Chondrocyte (in vitro differentiated cells): ENCODE results near the gene PGM2. TPM values are rescaled to one million over a fixed set of nuclear protein-coding genes. Genes with fewer than 3 reads are reported as not detected.

Experiments
- DNase-seq: peaks from one replicate; pipeline ENCODE4 v3.0.0; 2021; ENCODE audit warnings: mixed read lengths, low spot score
- H3K27ac Mint-ChIP-seq: one replicate; pipeline ENCODE4 v1.8.0; 2021; ENCODE audit warnings: mild to moderate bottlenecking, moderate library complexity, mixed read lengths; ENCODE audit not compliant: unreplicated experiment
- H3K27me3 Mint-ChIP-seq: 2 replicates; pipeline ENCODE4 v1.8.0; 2021; ENCODE audit warnings: low read depth, mixed read lengths
- H3K36me3 Mint-ChIP-seq: 2 replicates; pipeline ENCODE4 v1.8.0; 2021; ENCODE audit warnings: low read depth, mixed read lengths
- H3K4me1 Mint-ChIP-seq: 2 replicates; pipeline ENCODE4 v1.8.0; 2021; ENCODE audit warnings: low read depth, mild to moderate bottlenecking, mixed read lengths
- H3K4me3 Mint-ChIP-seq: one replicate; pipeline ENCODE4 v1.8.0; 2021; ENCODE audit warnings: mild to moderate bottlenecking, moderate library complexity, mixed read lengths; ENCODE audit not compliant: unreplicated experiment
- H3K9me3 Mint-ChIP-seq: 2 replicates; pipeline ENCODE4 v1.8.0; 2021; ENCODE audit warnings: low read depth, mixed read lengths
- total RNA-seq: library from RNA; stranded (reverse); gene quantifications from 3 replicates; pipeline ENCODE4 v1.2.1, GENCODE V29; 2021
- TF ChIP-seq, protein P1 (sequence below): fragments of 200-600 bp; sonication (generic); IDR thresholded peaks from 2 replicates; pipeline ENCODE4 v1.5.0; 2021; ENCODE audit warnings: antibody characterized with exemption, mild to moderate bottlenecking, moderate library complexity

PGM2 gene
- total RNA-seq, 1 donor from 2014 or later = 26.4 TPM

DNA sequence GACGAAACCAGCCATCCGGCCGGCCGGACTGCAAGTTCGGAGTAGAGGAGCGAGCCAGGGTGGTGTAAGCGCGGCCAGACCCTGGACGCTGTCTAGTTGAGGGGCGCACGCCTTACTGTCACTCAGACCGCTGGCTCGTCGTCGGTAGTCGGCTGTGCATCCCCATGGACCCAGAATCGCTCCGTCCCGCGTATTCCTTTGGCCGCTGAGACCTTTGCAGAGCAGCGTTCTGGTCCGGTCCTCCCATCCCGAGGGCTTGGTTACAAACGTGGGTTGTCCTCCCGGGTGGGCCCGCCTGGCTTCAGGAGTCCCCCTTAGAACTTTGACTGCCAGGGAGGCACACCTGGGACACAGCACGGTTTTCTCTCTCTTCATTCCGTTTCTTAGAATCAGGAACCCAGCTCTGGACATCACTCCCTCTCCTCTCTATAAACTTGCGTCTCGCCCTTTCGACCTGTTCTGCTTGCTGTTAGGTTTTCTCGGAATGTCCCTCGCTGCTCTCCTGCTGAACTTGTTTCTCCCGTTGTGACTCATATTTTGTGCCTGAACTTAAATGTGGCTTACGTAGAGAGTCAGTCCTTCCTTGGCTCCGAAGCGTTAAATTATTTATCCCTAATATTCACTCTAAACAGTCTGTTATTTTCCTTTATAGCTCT, 672 bp downstream of the PGM2 start:
- H3K4me1 Mint-ChIP-seq = peaks cover 29% of the 10 kb centered on the region
- TF ChIP-seq, protein P1, sequence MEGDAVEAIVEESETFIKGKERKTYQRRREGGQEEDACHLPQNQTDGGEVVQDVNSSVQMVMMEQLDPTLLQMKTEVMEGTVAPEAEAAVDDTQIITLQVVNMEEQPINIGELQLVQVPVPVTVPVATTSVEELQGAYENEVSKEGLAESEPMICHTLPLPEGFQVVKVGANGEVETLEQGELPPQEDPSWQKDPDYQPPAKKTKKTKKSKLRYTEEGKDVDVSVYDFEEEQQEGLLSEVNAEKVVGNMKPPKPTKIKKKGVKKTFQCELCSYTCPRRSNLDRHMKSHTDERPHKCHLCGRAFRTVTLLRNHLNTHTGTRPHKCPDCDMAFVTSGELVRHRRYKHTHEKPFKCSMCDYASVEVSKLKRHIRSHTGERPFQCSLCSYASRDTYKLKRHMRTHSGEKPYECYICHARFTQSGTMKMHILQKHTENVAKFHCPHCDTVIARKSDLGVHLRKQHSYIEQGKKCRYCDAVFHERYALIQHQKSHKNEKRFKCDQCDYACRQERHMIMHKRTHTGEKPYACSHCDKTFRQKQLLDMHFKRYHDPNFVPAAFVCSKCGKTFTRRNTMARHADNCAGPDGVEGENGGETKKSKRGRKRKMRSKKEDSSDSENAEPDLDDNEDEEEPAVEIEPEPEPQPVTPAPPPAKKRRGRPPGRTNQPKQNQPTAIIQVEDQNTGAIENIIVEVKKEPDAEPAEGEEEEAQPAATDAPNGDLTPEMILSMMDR = no peak
- no peaks in the 10 kb centered on the region for H3K27me3 Mint-ChIP-seq
- peak; percentile 90 for DNase-seq
- H3K9me3 Mint-ChIP-seq = no peaks in the 10 kb centered on the region
- peak overlapping the region; percentile 87 for H3K4me3 Mint-ChIP-seq
- H3K36me3 Mint-ChIP-seq = peaks cover 9% of the 10 kb centered on the region
- peak overlapping the region; percentile 90 for H3K27ac Mint-ChIP-seq

DNA sequence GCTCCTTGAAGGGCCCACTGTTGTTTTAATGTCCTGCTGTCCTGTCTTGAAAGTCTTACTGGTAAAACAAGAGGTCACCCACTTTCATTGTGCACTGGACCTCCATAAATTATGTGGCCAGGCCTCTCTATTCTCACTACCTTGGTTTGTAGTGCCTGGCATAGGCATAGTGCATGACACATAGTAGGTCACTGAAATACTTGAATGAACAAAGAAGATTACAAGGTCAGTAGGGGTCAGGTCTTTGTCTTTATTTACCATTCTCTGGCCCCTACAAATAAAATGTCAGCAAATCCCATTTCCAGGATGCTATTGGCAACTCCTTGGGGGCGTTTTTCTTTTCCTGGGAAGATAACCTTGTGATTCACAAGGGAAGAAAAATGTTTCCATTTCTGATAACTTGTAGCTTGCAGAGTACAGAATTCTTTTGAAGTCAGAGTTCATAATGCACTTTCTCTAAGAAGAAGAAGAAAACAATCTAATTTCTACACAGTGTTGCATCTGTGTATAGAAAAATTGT, 1.4 kb downstream of the PGM2 start:
- Mint-ChIP-seq H3K27me3 (no peaks in the 10 kb centered on the region), H3K36me3 (peaks cover 9% of the 10 kb centered on the region), H3K27ac (peak overlapping the region; percentile 23), H3K4me1 (peaks cover 29% of the 10 kb centered on the region), H3K9me3 (no peaks in the 10 kb centered on the region), H3K4me3 (peak overlapping the region; percentile 87)
- DNase-seq = no peak
- TF ChIP-seq, protein P1 = no peak

DNA sequence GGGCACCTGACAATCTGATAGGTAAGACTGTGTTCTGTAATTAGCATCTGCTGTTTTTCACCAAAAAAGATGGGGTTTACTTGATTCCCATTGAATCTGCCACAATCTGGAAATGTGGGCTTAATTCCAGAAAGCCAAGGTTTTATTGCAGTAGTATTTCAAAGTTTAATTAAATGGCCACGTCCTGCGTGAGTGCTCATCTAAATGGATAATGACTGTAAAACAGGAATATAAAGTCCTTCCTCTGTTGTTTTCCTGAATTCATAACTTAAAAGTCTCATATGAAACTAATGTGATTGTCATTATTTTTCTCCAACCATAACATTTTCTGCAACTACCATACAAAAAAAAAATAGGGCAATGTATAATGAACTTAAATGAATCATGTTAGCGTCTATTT, 2.4 kb downstream of the PGM2 start:
- H3K36me3 Mint-ChIP-seq = peaks cover 9% of the 10 kb centered on the region
- no peaks in the 10 kb centered on the region for H3K9me3 Mint-ChIP-seq
- no peak overlapping the region for H3K4me3 Mint-ChIP-seq
- no peak for DNase-seq
- no peaks in the 10 kb centered on the region for H3K27me3 Mint-ChIP-seq
- TF ChIP-seq, protein P1 = no peak
- no peak overlapping the region for H3K27ac Mint-ChIP-seq
- H3K4me1 Mint-ChIP-seq = peaks cover 29% of the 10 kb centered on the region

DNA sequence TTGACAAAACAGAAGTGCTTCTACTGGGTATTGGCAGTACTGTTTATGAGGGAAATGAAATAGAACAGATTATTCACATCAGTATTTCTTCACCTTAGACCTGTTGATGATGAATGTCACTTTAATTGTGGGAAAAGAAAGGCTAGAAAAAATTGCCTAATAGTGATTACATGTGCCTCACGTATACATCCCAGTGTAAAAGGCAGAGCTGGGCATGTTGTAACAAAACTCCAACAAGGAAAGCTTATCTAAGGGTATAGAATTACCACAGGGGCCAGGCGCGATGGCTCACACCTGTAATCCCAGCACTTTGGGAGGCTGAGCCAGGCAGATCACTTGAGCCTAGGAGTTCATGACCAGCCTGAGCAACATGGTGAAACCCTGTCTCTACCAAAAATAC, 4.2 kb downstream of the PGM2 start:
- DNase-seq = no peak
- H3K4me1 Mint-ChIP-seq = peaks cover 22% of the 10 kb centered on the region
- no peak overlapping the region for H3K27ac Mint-ChIP-seq
- H3K36me3 Mint-ChIP-seq = peaks cover 13% of the 10 kb centered on the region
- TF ChIP-seq, protein P1 = no peak
- no peak overlapping the region for H3K4me3 Mint-ChIP-seq
- no peaks in the 10 kb centered on the region for H3K27me3 Mint-ChIP-seq
- H3K9me3 Mint-ChIP-seq = no peaks in the 10 kb centered on the region

DNA sequence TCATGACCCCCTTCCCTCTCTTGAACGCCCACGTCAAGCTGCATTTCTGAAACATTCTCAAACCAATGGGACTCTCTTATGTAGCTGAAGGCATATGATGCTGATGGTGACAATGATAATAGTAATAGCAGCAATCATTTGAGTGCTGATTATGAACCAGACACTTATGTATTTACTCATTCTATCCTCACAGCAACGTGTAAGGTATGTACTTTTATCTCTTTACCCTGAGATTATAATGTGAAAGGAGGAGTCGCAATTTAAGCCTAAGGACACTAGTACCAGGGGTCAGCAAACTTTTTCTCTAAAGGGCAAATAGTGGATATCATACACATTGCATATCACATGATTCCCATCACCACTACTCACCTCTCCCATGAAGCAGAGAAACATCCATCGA, 8.5 kb downstream of the PGM2 start:
- H3K27ac Mint-ChIP-seq = no peak overlapping the region
- TF ChIP-seq, protein P1 = no peak
- H3K27me3 Mint-ChIP-seq = no peaks in the 10 kb centered on the region
- H3K9me3 Mint-ChIP-seq = no peaks in the 10 kb centered on the region
- no peak for DNase-seq
- H3K36me3 Mint-ChIP-seq = peaks cover 20% of the 10 kb centered on the region
- peaks cover 23% of the 10 kb centered on the region for H3K4me1 Mint-ChIP-seq
- H3K4me3 Mint-ChIP-seq = no peak overlapping the region
